ENCODE measurements around the gene SMARCC2.

GRCh38 chr12:56189099-56189917 is at the start of gene SMARCC2:
- no peak for TF ChIP-seq ZNF501 (CRISPR knock-in tag; IDR thresholded peaks at IDR 0.05)
- TF ChIP-seq PRDM10 (CRISPR knock-in tag; IDR thresholded peaks at IDR 0.05; ENCODE audit: low read depth) = no peak
- TF ChIP-seq ZC3H13 (CRISPR knock-in tag; IDR thresholded peaks at IDR 0.05) = no peak
- TF ChIP-seq ARNTL (CRISPR knock-in tag; IDR thresholded peaks at IDR 0.05) = no peak
- TF ChIP-seq FOXJ3 (CRISPR knock-in tag; IDR thresholded peaks at IDR 0.05; ENCODE audit: borderline replicate concordance) = no peak
- TF ChIP-seq EZH2 (conservative IDR thresholded peaks at IDR 0.05; ENCODE audit: low read depth, low read length) = no peak
- no peak for TF ChIP-seq CENPX (CRISPR knock-in tag; IDR thresholded peaks at IDR 0.05)
- no peak for TF ChIP-seq PHF20 (CRISPR knock-in tag; IDR thresholded peaks at IDR 0.05)
- TF ChIP-seq ZNF816 (CRISPR knock-in tag; IDR thresholded peaks at IDR 0.05; ENCODE audit: borderline replicate concordance) = no peak
- TF ChIP-seq FOXO1 (CRISPR knock-in tag; IDR thresholded peaks at IDR 0.05) = peak; percentile 26; the same call in 1 of the 2 replicates
- no peak for TF ChIP-seq FOSL2 (CRISPR knock-in tag; IDR thresholded peaks at IDR 0.05)
